PC-3 (cell line): ENCODE results near the gene RESP18. TPM values are rescaled to one million over a fixed set of nuclear protein-coding genes. Genes with fewer than 3 reads are reported as not detected.

Source experiments
- ATAC-seq: fragments of 200-7000 bp; cut with Tn5 transposase; 2 replicates; pipeline ENCODE4 v1.9.1; 2020; ENCODE audit warnings: mild to moderate bottlenecking, moderate library complexity
- BruUV-seq: library from RNA; stranded (reverse); fragments of 400-500 nt; replicated peaks from 2 replicates; lab custom pipeline; 2021; lab: Mats Ljungman, UMichigan
- CTCF ChIA-PET: fragments of 300-600 bp; sonication (Branson Sonifier 250); formaldehyde crosslinking; loops from one replicate; lab custom pipeline; 2022; ENCODE audit warnings: antibody characterized with exemption; lab: Charles Lee
- POLR2A ChIA-PET: fragments of 300-600 bp; sonication (Branson Sonifier 250); formaldehyde crosslinking; loops from one replicate; lab custom pipeline; 2022; ENCODE audit warnings: antibody characterized with exemption; ENCODE audit not compliant: unreplicated experiment; lab: Charles Lee
- DNase-seq: peaks from one replicate; pipeline ENCODE4 v3.0.0-alpha.2; 2015
- H2AFZ ChIP-seq: fragments of 300-600 bp; sonication (generic); 2 replicates; pipeline ENCODE4 v1.6.0; 2016; ENCODE audit warnings: antibody characterized with exemption, low read length
- H3F3A ChIP-seq: fragments of 300-600 bp; sonication (generic); one replicate; pipeline ENCODE4 v1.6.0; 2017; ENCODE audit warnings: antibody characterized with exemption, low read length, control low read depth, mild to moderate bottlenecking; ENCODE audit not compliant: unreplicated experiment
- H3K27ac ChIP-seq: fragments of 300-600 bp; sonication (generic); 2 replicates; pipeline ENCODE4 v1.5.1; 2016; ENCODE audit warnings: mild to moderate bottlenecking, low read length
- H3K27me3 ChIP-seq: fragments of 300-600 bp; sonication (generic); 2 replicates; pipeline ENCODE4 v1.6.1; 2016; ENCODE audit warnings: low read length, mixed read lengths
- H3K36me3 ChIP-seq: fragments of 300-600 bp; sonication (generic); 2 replicates; pipeline ENCODE4 v1.6.1; 2016; ENCODE audit warnings: low read depth, mixed run types, low read length, mixed read lengths
- H3K4me1 ChIP-seq: fragments of 300-600 bp; sonication (generic); 2 replicates; pipeline ENCODE4 v1.5.1; 2016; ENCODE audit warnings: low read length; ENCODE audit not compliant: insufficient read depth
- H3K4me2 ChIP-seq: fragments of 300-600 bp; sonication (generic); 2 replicates; pipeline ENCODE4 v1.6.0; 2016; ENCODE audit warnings: low read length
- H3K4me3 ChIP-seq: fragments of 300-600 bp; sonication (generic); 2 replicates; pipeline ENCODE4 v1.5.1; 2016; ENCODE audit warnings: mild to moderate bottlenecking, low read length, mixed read lengths
- H3K79me2 ChIP-seq: fragments of 300-600 bp; sonication (generic); 2 replicates; pipeline ENCODE4 v1.6.1; 2017; ENCODE audit warnings: low read length, mixed read lengths
- H3K9ac ChIP-seq: fragments of 300-600 bp; sonication (generic); 2 replicates; pipeline ENCODE4 v1.6.0; 2016; ENCODE audit warnings: mild to moderate bottlenecking, low read length
- H3K9me2 ChIP-seq: fragments of 300-600 bp; sonication (generic); replicated peaks from 2 replicates; pipeline ENCODE4 v1.6.1; 2016; ENCODE audit warnings: mixed run types, low read length, mixed read lengths
- H3K9me3 ChIP-seq: fragments of 300-600 bp; sonication (generic); 2 replicates; pipeline ENCODE4 v1.6.1; 2016; ENCODE audit warnings: low read length, mixed read lengths
- H4K20me1 ChIP-seq: fragments of 300-600 bp; sonication (generic); 2 replicates; pipeline ENCODE4 v1.6.1; 2016; ENCODE audit warnings: low read length, mixed read lengths
- EZH2 ChIP-seq: fragments of 300-600 bp; sonication (generic); IDR thresholded peaks from one replicate; pipeline ENCODE4 v1.6.1; 2017; ENCODE audit warnings: antibody characterized with exemption, mild to moderate bottlenecking, low read length; ENCODE audit not compliant: unreplicated experiment
- EZH2phosphoT487 ChIP-seq: fragments of 300-600 bp; sonication (generic); IDR thresholded peaks from 2 replicates; pipeline ENCODE4 v1.6.1; 2018; ENCODE audit warnings: mild to moderate bottlenecking, antibody characterized with exemption, low read length, borderline replicate concordance
- intact Hi-C: fragments of 100-400 bp; cut with micrococcal nuclease; formaldehyde crosslinking; loops from 2 replicates; pipeline ENCODE4 v1.9.0; 2023
- total RNA-seq: library from RNA; depleted of rRNA; stranded (reverse); fragments of >200 nt; gene quantifications from 2 replicates; pipeline ENCODE4 v1.2.3, GENCODE V29; 2014
- TF ChIP-seq, protein P1 (sequence below): fragments of 300-600 bp; sonication (generic); conservative IDR thresholded peaks from 2 replicates; pipeline ENCODE4 v1.5.1; 2017; ENCODE audit warnings: antibody characterized with exemption, low read depth, mild to moderate bottlenecking, low read length

The RESP18 gene
- total RNA-seq, 1 experiment from 2014 or later, result not detected

DNA sequence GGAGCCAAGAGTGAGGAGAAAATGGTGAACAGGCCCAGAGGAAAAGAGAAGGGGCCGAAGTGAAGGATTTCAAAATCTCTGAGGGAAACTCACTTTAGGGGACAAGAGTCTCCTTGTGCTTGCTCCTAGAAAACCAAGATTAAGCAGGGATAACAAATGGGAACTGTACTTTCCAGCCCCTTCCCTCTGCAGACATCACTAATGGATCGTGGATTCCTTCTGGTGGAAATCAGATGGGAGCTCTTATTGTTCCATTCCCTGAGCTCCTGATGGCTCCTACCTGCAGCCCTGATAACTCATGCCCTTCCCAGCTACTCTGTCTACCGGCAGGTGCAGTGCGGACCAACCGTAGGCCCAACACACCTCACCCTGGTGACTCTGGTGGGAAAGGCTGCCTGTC, 20.6 kb upstream of the RESP18 start:
- H3K4me1 ChIP-seq, result no peaks in the 10 kb centered on the region
- no peaks in the 10 kb centered on the region for H3K9me3 ChIP-seq
- H3K36me3 ChIP-seq, result no peaks in the 10 kb centered on the region
- H3K9me2 ChIP-seq, result no peaks in the 10 kb centered on the region
- POLR2A ChIA-PET, result no interaction called here
- no peak overlapping the region for H2AFZ ChIP-seq
- intact Hi-C loops, result no loop called here
- no peak for TF ChIP-seq EZH2
- H3K79me2 ChIP-seq, result no peaks in the 10 kb centered on the region
- no peak overlapping the region for H3K4me2 ChIP-seq
- no peaks in the 10 kb centered on the region for H3F3A ChIP-seq
- CTCF ChIA-PET, result interaction anchor here (0.7 kb wide), 1 partner anchor 376 kb away, joined by 4 read pairs; no protein-coding TSS in a partner anchor
- no peak overlapping the region for H3K9ac ChIP-seq
- H3K4me3 ChIP-seq, result no peak overlapping the region
- DNase-seq (no peak), ATAC-seq (no peak)
- BruUV-seq, result no TSS peak
- no peaks in the 10 kb centered on the region for H4K20me1 ChIP-seq
- no peaks in the 10 kb centered on the region for H3K27me3 ChIP-seq
- no peak overlapping the region for H3K27ac ChIP-seq

- H3K79me2 ChIP-seq, result no peaks in the 10 kb centered on the region
- H4K20me1 ChIP-seq, result no peaks in the 10 kb centered on the region
- no peak for TF ChIP-seq EZH2
- TF ChIP-seq, protein P1, sequence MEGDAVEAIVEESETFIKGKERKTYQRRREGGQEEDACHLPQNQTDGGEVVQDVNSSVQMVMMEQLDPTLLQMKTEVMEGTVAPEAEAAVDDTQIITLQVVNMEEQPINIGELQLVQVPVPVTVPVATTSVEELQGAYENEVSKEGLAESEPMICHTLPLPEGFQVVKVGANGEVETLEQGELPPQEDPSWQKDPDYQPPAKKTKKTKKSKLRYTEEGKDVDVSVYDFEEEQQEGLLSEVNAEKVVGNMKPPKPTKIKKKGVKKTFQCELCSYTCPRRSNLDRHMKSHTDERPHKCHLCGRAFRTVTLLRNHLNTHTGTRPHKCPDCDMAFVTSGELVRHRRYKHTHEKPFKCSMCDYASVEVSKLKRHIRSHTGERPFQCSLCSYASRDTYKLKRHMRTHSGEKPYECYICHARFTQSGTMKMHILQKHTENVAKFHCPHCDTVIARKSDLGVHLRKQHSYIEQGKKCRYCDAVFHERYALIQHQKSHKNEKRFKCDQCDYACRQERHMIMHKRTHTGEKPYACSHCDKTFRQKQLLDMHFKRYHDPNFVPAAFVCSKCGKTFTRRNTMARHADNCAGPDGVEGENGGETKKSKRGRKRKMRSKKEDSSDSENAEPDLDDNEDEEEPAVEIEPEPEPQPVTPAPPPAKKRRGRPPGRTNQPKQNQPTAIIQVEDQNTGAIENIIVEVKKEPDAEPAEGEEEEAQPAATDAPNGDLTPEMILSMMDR, result peak; percentile 82
- intact Hi-C loops, result no loop called here
- H3F3A ChIP-seq, result no peaks in the 10 kb centered on the region
- ATAC-seq, result peak; percentile 90
- BruUV-seq, result no TSS peak
- H3K9me2 ChIP-seq, result no peaks in the 10 kb centered on the region
- H3K27me3 ChIP-seq, result no peaks in the 10 kb centered on the region
- no peaks in the 10 kb centered on the region for H3K9me3 ChIP-seq
- no peak overlapping the region for H3K27ac ChIP-seq
- no peak overlapping the region for H3K4me2 ChIP-seq
- CTCF ChIA-PET, result interaction anchor here (0.7 kb wide), 1 partner anchor 376 kb away, joined by 4 read pairs; no protein-coding TSS in a partner anchor
- H2AFZ ChIP-seq, result no peak overlapping the region
- H3K4me3 ChIP-seq, result no peak overlapping the region
- POLR2A ChIA-PET, result no interaction called here
- H3K9ac ChIP-seq, result no peak overlapping the region
- H3K4me1 ChIP-seq, result no peaks in the 10 kb centered on the region
- no peaks in the 10 kb centered on the region for H3K36me3 ChIP-seq
- DNase-seq, result peak; percentile 80
Observed at GRCh38 chr2:219352448-219353023, 20.0 kb upstream of the RESP18 start.

DNA sequence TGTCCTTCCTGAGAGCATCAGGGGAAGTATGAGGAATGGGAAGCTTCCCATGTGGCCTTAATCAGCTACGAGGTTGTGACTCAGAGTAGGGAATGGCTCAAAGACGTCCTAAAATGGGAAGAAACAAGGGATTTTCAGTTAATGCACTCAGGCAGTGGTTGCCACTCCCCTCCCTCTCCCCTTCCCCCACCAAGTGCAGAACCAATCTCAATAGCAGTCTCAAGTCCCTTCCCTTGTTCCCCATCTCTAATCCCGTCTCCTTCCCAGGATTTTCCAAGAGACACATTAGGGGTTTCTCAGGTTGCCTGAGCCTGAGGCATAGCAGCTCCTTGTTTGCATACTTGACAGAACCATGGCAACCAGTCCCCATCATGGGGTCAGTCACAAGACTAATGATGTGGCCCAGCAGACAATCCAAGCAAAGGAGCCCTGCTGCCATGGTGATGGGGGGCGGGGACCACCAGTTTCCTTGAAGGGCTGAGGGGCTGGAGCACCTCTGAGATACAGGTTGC, 18.2 kb upstream of the RESP18 start:
- no peaks in the 10 kb centered on the region for H4K20me1 ChIP-seq
- intact Hi-C loops, result no loop called here
- no peaks in the 10 kb centered on the region for H3K9me2 ChIP-seq
- POLR2A ChIA-PET, result interaction anchor here (0.6 kb wide), 1 partner anchor 37 kb away, joined by 12 read pairs; no protein-coding TSS in a partner anchor
- no peak overlapping the region for H3K4me2 ChIP-seq
- H3K4me1 ChIP-seq, result no peaks in the 10 kb centered on the region
- BruUV-seq, result no TSS peak
- H3K27me3 ChIP-seq, result no peaks in the 10 kb centered on the region
- no peak overlapping the region for H3K9ac ChIP-seq
- no peak overlapping the region for H3K4me3 ChIP-seq
- ATAC-seq (no peak), DNase-seq (no peak)
- CTCF ChIA-PET, result interaction anchor here (0.6 kb wide), 1 partner anchor 93 kb away, joined by 3 read pairs; no protein-coding TSS in a partner anchor
- H3K36me3 ChIP-seq, result no peaks in the 10 kb centered on the region
- H3K9me3 ChIP-seq, result no peaks in the 10 kb centered on the region
- H3K27ac ChIP-seq, result no peak overlapping the region
- H3K79me2 ChIP-seq, result no peaks in the 10 kb centered on the region
- no peak overlapping the region for H2AFZ ChIP-seq
- TF ChIP-seq, protein P1, result no peak
- no peak for TF ChIP-seq EZH2phosphoT487
- TF ChIP-seq EZH2, result no peak
- H3F3A ChIP-seq, result no peaks in the 10 kb centered on the region
